K562 (cell line): Measurements from ENCODE around the gene ZFYVE28. TPM values are rescaled to one million over a fixed set of nuclear protein-coding genes. Genes with fewer than 3 reads are reported as not detected.

Experiments
- ATF3 ChIP-seq, 2 experiments: fragments of 450-650 bp in 1 of 2; sonication (generic) in 1 of 2; formaldehyde crosslinking in 1 of 2; IDR thresholded peaks in 1 of 2; conservative IDR thresholded peaks in 1 of 2; 2 replicates each; pipeline versions ENCODE4 v1.6.1 to v1.8.1; 2016 to 2023; ENCODE audit warnings: mild to moderate bottlenecking in 2 of 2, moderate library complexity in 2 of 2, inconsistent platforms in 1 of 2, missing genetic modification reagents in 1 of 2
- BDP1 ChIP-seq: IDR thresholded peaks from 3 replicates; pipeline ENCODE4 v1.6.1; 2011; ENCODE audit not compliant: insufficient read length, insufficient read depth
- CBFA2T2 ChIP-seq: fragments of 450-650 bp; conservative IDR thresholded peaks from 2 replicates; pipeline ENCODE4 v1.6.1; 2017; ENCODE audit warnings: mild to moderate bottlenecking
- CREB5 ChIP-seq: fragments of 250-450 bp; sonication (Bioruptor Pico); IDR thresholded peaks from 2 replicates; pipeline ENCODE4 v1.5.0; 2020; ENCODE audit warnings: mild to moderate bottlenecking
- ESRRA ChIP-seq: fragments of 450-650 bp; IDR thresholded peaks from 2 replicates; pipeline ENCODE4 v1.6.1; 2014; ENCODE audit warnings: low read depth, mild to moderate bottlenecking, moderate library complexity, borderline replicate concordance
- HES1 ChIP-seq: fragments of 450-650 bp; IDR thresholded peaks from 2 replicates; pipeline ENCODE4 v1.6.1; 2016; ENCODE audit warnings: low read depth, mild to moderate bottlenecking, moderate library complexity
- KAT2B ChIP-seq: IDR thresholded peaks from one replicate; pipeline ENCODE4 v1.6.1; 2012; ENCODE audit warnings: low read depth, mild to moderate bottlenecking, control low read depth, inconsistent platforms, low read length, moderate library complexity
- KDM1A ChIP-seq, 2 experiments: fragments of 450-650 bp; IDR thresholded peaks; 2 replicates each; pipeline ENCODE4 v1.6.1; 2016; ENCODE audit warnings: mild to moderate bottlenecking in 2 of 2
- KLF6 ChIP-seq: fragments of 250-450 bp; sonication (Bioruptor Pico); IDR thresholded peaks from 2 replicates; pipeline ENCODE4 v1.4.0; 2020; ENCODE audit warnings: mild to moderate bottlenecking, moderate library complexity, borderline replicate concordance
- MAZ ChIP-seq, 2 experiments: fragments of 450-650 bp in 1 of 2; sonication (generic) in 1 of 2; formaldehyde crosslinking; IDR thresholded peaks in 1 of 2; conservative IDR thresholded peaks in 1 of 2; 2 replicates each; pipeline versions ENCODE4 v1.4.0 to v1.5.0; 2020; ENCODE audit warnings: mild to moderate bottlenecking in 1 of 2, missing genetic modification reagents in 1 of 2
- MNT ChIP-seq, 2 experiments: fragments of 450-650 bp; conservative IDR thresholded peaks; 2 replicates each; pipeline ENCODE4 v1.6.1; 2017; ENCODE audit warnings: mild to moderate bottlenecking in 2 of 2, moderate library complexity in 2 of 2
- POLR2A ChIP-seq: fragments of 450-650 bp; conservative IDR thresholded peaks from 2 replicates; pipeline ENCODE4 v1.6.1; 2016
- POLR3G ChIP-seq: IDR thresholded peaks from 2 replicates; pipeline ENCODE4 v1.6.1; 2011; ENCODE audit not compliant: insufficient read length, insufficient replicate concordance; ENCODE audit errors: extremely low read depth
- PTTG1 ChIP-seq: fragments of 450-650 bp; IDR thresholded peaks from 2 replicates; pipeline ENCODE4 v1.6.1; 2016; ENCODE audit warnings: low read depth, mild to moderate bottlenecking, missing genetic modification characterization, missing compliant biosample characterization
- SAFB ChIP-seq: fragments of 200-400 bp; formaldehyde crosslinking; IDR thresholded peaks from 2 replicates; pipeline ENCODE4 v1.6.1; 2017; ENCODE audit warnings: low read depth, low read length, borderline replicate concordance
- SPI1 ChIP-seq: IDR thresholded peaks from 2 replicates; pipeline ENCODE4 v1.6.1; 2011; ENCODE audit warnings: low read depth, low read length, control low read depth, borderline replicate concordance
- SRSF9 ChIP-seq: fragments of 200-400 bp; formaldehyde crosslinking; IDR thresholded peaks from 2 replicates; pipeline ENCODE4 v1.6.1; 2017; ENCODE audit warnings: low read depth, low read length, borderline replicate concordance
- TAF15 ChIP-seq: fragments of 200-400 bp; formaldehyde crosslinking; IDR thresholded peaks from 2 replicates; pipeline ENCODE4 v1.6.1; 2017; ENCODE audit warnings: mild to moderate bottlenecking, low read depth, low read length, moderate library complexity
- TBL1XR1 ChIP-seq, 2 experiments: IDR thresholded peaks; 2 replicates each; pipeline ENCODE4 v1.6.1; 2012; ENCODE audit warnings: improper control_type of control experiment in 2 of 2, low read length in 2 of 2, mild to moderate bottlenecking in 1 of 2
- THRA ChIP-seq: fragments of 450-650 bp; IDR thresholded peaks from 2 replicates; pipeline ENCODE4 v1.6.1; 2017; ENCODE audit warnings: mild to moderate bottlenecking, moderate library complexity
- U2AF1 ChIP-seq: fragments of 200-400 bp; formaldehyde crosslinking; optimal IDR thresholded peaks from 2 replicates; pipeline ENCODE3; 2017; ENCODE audit warnings: mild to moderate bottlenecking, low read depth, low read length, moderate library complexity
- ZNF408 ChIP-seq: fragments of 250-450 bp; sonication (Bioruptor Pico); IDR thresholded peaks from 2 replicates; pipeline ENCODE4 v1.4.0; 2020; ENCODE audit warnings: low read depth, mild to moderate bottlenecking, moderate library complexity
- polyA plus RNA-seq, 8 experiments: library from polyadenylated mRNA; depleted of rRNA in 4 of 8; stranded (reverse) in 5 of 8; unstranded in 3 of 8; fragments of >200 nt; fragmentation: Nextera tagmentation in 2 of 8; fragmentation: Illumina TruSeq in 1 of 8; extraction: Ambion mirVana in 2 of 8; extraction: Trizol in 1 of 8; gene quantifications; 2 replicates each; pipeline versions ENCODE4 v1.2.1 to v1.2.3, GENCODE V29; 2011 to 2014; ENCODE audit warnings: inconsistent platforms in 1 of 8, missing spikeins in 1 of 8
- total RNA-seq, 7 experiments: library from RNA; depleted of rRNA in 6 of 7; stranded (reverse); fragments of >200 nt in 6 of 7; fragmentation: Illumina TruSeq in 2 of 7; extraction: Trizol in 2 of 7; gene quantifications; 2 replicates each; pipeline versions ENCODE4 v1.2.1 to v1.2.3, GENCODE V29; 2011 to 2021; ENCODE audit warnings: low replicate concordance in 1 of 7

The ZFYVE28 gene
- total and polyA plus RNA-seq, 9 of the 15 experiments (the other 6 are each of a cell fraction or from before 2014, with no cell fraction given): 1.3 to 24.8 (median 8.9) TPM

GRCh38 chr4:2365054-2365912, 53.2 kb downstream of the ZFYVE28 start (continued):
- TF ChIP-seq PTTG1 (tag): no peak
- TF ChIP-seq TAF15: no peak
- TF ChIP-seq POLR3G: no peak
- TF ChIP-seq SPI1: no peak
- no peak for TF ChIP-seq POLR2A
- no peak for TF ChIP-seq U2AF1
- no peak for TF ChIP-seq BDP1
- TF ChIP-seq THRA: no peak
- TF ChIP-seq SAFB: no peak
- TF ChIP-seq CREB5 (CRISPR knock-in tag): no peak
- TF ChIP-seq ESRRA: no peak
- TF ChIP-seq ZNF408 (CRISPR knock-in tag): no peak
- TF ChIP-seq SRSF9: no peak
- no peak for TF ChIP-seq KLF6 (CRISPR knock-in tag)
- no peak for TF ChIP-seq CBFA2T2
- TF ChIP-seq MNT (conservative IDR thresholded peaks at IDR 0.05): peak in 1 of 2 experiments; percentile 73; a peak in 1 of 4 replicates
- no peak for TF ChIP-seq KDM1A (IDR thresholded peaks at IDR 0.05)
- no peak for TF ChIP-seq KAT2B
- TF ChIP-seq MAZ (CRISPR knock-in tag; conservative IDR thresholded peaks at IDR 0.05 in 1 of 2, IDR thresholded peaks at IDR 0.05 in 1 of 2): peak in 1 of 2 experiments; percentile 45; a peak in 1 of 4 replicates
- TF ChIP-seq TBL1XR1 (IDR thresholded peaks at IDR 0.05; ENCODE audit: low read length in 2 of 2): no peak
- TF ChIP-seq HES1: no peak
- no peak for TF ChIP-seq ATF3 (IDR thresholded peaks at IDR 0.05)
- no peak for TF ChIP-seq ATF3 (CRISPR knock-in tag; conservative IDR thresholded peaks at IDR 0.05)
